HG03469 (cell line): ENCODE results near the gene EIPR1.
"Not testable (repeated sequence)": the region's sequence is repeated elsewhere in the genome, so short reads cannot be mapped to it uniquely, and the experiment has no call there.

ENCODE experiments used
- ATAC-seq: cut with Tn5 transposase; IDR thresholded peaks from one replicate; pipeline ENCODE4 v1.9.1; 2021; ENCODE audit warnings: mild to moderate bottlenecking, moderate library complexity, moderate number of reproducible peaks; ENCODE audit not compliant: unreplicated experiment

The EIPR1 gene

DNA sequence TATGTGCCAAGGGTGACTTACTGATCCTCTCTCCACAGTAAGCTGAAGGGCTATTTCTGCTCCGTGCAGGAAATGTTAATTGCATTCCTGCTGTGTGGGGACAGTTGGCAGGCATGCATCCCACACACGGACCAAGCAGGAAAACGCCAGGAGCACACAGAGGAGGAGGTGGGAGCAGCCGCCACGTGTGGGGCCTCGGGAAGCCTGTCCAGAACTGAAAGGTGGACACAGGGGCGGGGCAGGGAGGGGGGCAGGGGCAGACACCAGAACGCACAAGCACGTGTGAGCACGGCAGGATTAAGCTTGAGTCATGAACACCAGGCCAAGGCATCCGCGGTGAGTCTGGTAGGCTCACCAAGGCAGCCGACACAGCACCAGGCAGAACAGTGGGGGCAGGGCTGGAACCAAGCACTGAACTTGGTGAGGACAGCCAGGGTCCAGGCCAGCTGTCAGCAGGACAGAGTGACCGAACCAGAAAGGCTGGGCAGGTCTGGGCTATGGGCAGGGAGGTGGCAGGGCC lies 177.1 kb downstream of the EIPR1 start:
- no peak for ATAC-seq

GRCh38 chr2:3199627-3200345 lies 177.8 kb downstream of the EIPR1 start:
- ATAC-seq: no peak

DNA sequence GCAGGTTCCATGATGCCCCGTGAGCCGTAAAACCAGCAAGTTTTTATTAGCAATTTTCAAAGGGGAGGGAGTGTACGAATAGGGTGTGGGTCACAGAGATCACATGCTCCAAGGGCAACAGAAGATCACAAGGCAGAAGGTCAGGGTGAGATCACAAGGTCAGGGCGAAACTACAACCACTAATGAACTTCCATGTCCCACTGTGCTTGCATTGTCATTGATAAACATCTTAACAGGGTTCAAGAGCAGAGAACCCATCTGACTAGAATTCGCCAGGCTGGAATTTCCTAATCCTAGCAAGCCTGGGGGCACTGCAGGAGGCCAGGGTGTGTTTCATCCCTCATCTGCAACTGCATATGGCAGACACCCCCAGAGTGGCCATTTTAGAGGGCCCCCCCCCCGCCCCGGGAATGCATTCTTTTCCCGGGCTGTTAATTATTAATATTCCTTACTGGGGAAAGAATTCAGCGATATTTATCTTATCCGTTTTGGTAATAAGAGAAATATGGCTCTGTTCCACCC lies 178.9 kb downstream of the EIPR1 start:
- ATAC-seq: not testable (repeated sequence)

DNA sequence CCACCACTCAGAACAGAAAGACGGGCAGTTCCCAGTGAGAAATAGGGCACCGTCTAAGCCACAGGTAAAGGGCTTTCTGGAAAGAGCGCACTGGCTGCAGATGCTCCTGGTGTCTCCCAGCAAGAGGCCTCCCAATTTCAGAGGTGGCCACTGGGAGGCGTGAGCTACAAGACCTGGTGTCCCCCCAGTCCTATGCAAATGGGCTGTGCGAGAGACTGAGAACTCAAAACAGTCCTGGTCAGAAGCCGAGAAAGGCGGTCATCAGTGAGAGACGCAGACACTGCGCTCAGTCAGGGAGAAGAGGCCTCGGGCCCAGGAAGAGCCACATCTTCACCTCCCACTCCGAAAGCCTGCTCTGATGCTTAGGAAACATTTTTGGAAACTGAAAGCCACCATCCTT lies 179.5 kb downstream of the EIPR1 start:
- ATAC-seq: peak; percentile 61

- no peak for ATAC-seq
Observed at GRCh38 chr2:3197308-3197707, 180.3 kb downstream of the EIPR1 start.

- no peak for ATAC-seq
Observed at GRCh38 chr2:3196716-3197115, 180.9 kb downstream of the EIPR1 start.

GRCh38 chr2:3195641-3196476 lies 181.8 kb downstream of the EIPR1 start:
- no peak for ATAC-seq

DNA sequence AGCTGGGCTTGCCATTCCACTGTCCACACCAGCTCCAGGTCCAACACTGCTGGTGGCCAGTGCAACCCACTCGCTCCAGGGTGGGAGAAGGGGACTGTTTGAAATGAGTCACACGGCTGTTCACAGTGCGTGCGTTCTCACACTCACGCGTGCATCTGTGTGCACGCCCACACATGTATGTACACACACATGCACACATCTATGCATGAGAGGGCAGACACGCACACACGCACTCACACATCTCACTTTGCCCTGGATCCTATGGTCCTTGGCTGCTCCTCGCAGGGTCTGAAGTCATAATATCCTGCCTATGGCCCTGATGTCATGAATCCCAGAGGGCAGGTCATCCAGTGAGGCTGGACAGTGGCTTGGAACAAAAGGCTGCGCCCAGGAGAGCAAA lies 182.8 kb downstream of the EIPR1 start:
- ATAC-seq: no peak

GRCh38 chr2:3193443-3194330 lies 183.9 kb downstream of the EIPR1 start:
- no peak for ATAC-seq

DNA sequence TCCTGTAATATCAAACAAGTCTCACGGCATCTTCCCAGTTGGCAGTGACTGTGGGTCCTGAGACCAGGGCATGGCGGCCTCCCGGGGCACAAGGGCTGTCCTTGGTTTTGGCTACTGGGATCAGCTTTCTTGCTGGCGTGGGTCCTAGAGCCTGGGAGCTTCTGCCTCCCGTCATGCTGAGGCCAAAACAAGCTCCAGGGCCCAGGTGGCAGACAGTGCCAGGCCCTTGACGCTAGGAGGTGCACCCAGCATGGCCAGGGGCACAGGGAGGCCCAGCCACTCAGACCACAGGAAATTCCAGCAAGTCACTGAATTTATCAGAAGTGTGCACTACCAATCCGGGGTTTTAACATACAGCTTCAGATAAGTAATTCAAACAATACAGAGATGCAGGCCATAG lies 184.7 kb downstream of the EIPR1 start:
- no peak for ATAC-seq

- ATAC-seq: no peak
Observed at GRCh38 chr2:3192281-3192818, 185.3 kb downstream of the EIPR1 start.

DNA sequence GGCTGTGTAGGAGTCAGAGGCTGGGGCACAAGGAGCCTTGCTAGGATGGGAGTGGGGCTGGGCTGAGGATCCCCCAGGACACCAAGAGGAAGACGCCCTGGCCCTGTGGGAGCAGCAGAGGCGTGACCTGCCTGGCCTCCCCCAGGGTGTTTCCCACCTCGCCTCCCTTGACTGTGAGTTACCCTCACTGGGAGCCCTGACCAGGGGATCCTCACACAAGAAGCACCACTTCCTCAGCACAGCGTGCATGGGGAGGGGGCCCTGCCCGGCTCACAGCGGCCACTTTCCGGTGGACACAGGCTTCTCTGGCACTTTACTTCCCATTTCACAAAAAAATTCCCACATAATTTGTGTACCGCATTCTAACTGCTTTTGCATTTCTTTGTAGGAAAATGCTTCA lies 187.7 kb downstream of the EIPR1 start:
- no peak for ATAC-seq

GRCh38 chr2:3189076-3189591 lies 188.5 kb downstream of the EIPR1 start:
- ATAC-seq: no peak

- no peak for ATAC-seq
Observed at GRCh38 chr2:3188405-3188946, 189.1 kb downstream of the EIPR1 start.

- ATAC-seq: no peak
Observed at GRCh38 chr2:3187467-3187866, 190.2 kb downstream of the EIPR1 start.

- no peak for ATAC-seq
Observed at GRCh38 chr2:3186766-3187165, 190.9 kb downstream of the EIPR1 start.

GRCh38 chr2:3185910-3186309 lies 191.7 kb downstream of the EIPR1 start:
- ATAC-seq: no peak

DNA sequence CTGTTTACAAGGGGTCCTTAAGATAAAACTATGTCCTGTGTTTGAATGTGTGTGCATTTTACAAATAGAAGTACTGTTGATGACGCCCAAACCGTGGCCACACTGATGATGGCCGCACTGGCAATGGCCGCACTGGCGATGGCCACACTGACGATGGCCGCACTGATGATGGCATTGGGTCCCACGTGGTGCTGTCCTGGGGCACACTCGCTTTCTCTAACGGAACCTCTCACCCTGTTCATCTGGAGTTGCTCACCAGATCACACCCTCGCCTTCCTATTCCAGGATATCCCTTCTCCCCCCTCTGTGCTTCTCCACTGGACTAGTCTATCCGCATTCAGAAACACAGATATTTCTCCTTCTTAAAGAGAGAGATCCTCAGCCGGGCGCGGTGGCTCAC lies 192.4 kb downstream of the EIPR1 start:
- no peak for ATAC-seq

- no peak for ATAC-seq
Observed at GRCh38 chr2:3184167-3184566, 193.5 kb downstream of the EIPR1 start.

- ATAC-seq: no peak
Observed at GRCh38 chr2:3183766-3184165, 193.9 kb downstream of the EIPR1 start.
